GM23338 (cell line): ENCODE data around the gene ST6GALNAC3. TPM values are rescaled to one million over a fixed set of nuclear protein-coding genes. Genes with fewer than 3 reads are reported as not detected.

Experiments used
- ATAC-seq: fragments of 200-7000 bp; cut with Tn5 transposase; 3 replicates; pipeline ENCODE4 v1.9.1; 2020
- DNase-seq: peaks from one replicate; pipeline ENCODE4 v3.0.0-alpha.2; 2015; ENCODE audit warnings: low spot score
- H2AFZ ChIP-seq: fragments of 200-600 bp; sonication (generic); 2 replicates; pipeline ENCODE4 v1.8.0; 2016; ENCODE audit warnings: antibody characterized with exemption, mild to moderate bottlenecking, moderate library complexity
- H3F3A ChIP-seq: fragments of 200-600 bp; sonication (generic); replicated peaks from 2 replicates; pipeline ENCODE4 v1.8.0; 2017; ENCODE audit warnings: antibody characterized with exemption, mixed run types, low read depth
- H3K27ac ChIP-seq: fragments of 200-600 bp; sonication (generic); 2 replicates; pipeline ENCODE4 v1.6.1; 2016; ENCODE audit warnings: low read depth
- H3K27me3 ChIP-seq: fragments of 200-600 bp; sonication (generic); 2 replicates; pipeline ENCODE4 v1.8.0; 2016; ENCODE audit warnings: mild to moderate bottlenecking, mixed run types, moderate library complexity; ENCODE audit not compliant: insufficient read depth
- H3K36me3 ChIP-seq: fragments of 200-600 bp; sonication (generic); 2 replicates; pipeline ENCODE4 v1.8.0; 2016; ENCODE audit warnings: mild to moderate bottlenecking; ENCODE audit not compliant: insufficient read depth
- H3K4me1 ChIP-seq: fragments of 200-600 bp; sonication (generic); 2 replicates; pipeline ENCODE4 v1.8.0; 2016; ENCODE audit warnings: mild to moderate bottlenecking, moderate library complexity; ENCODE audit not compliant: insufficient read depth
- H3K4me2 ChIP-seq: fragments of 200-600 bp; sonication (generic); 2 replicates; pipeline ENCODE4 v1.7.1; 2017; ENCODE audit warnings: mixed run types
- H3K4me3 ChIP-seq: fragments of 200-600 bp; sonication (generic); 2 replicates; pipeline ENCODE4 v1.6.1; 2016; ENCODE audit warnings: mixed run types
- H3K79me2 ChIP-seq: fragments of 200-600 bp; sonication (generic); replicated peaks from 2 replicates; pipeline ENCODE4 v1.8.0; 2017; ENCODE audit warnings: mild to moderate bottlenecking; ENCODE audit not compliant: insufficient read depth
- H3K9me2 ChIP-seq: fragments of 200-600 bp; sonication (generic); 2 replicates; pipeline ENCODE4 v1.8.0; 2017; ENCODE audit not compliant: insufficient read depth
- H4K20me1 ChIP-seq: fragments of 200-600 bp; sonication (generic); replicated peaks from 2 replicates; pipeline ENCODE4 v1.8.0; 2017; ENCODE audit warnings: mild to moderate bottlenecking; ENCODE audit not compliant: insufficient read depth
- H3K27ac Mint-ChIP-seq: 2 replicates; pipeline ENCODE4 v1.8.0; 2020; ENCODE audit warnings: inconsistent platforms, mild to moderate bottlenecking, moderate library complexity, mixed read lengths
- H3K27me3 Mint-ChIP-seq: 3 replicates; pipeline ENCODE4 v1.8.0; 2022; ENCODE audit warnings: low read depth, mild to moderate bottlenecking, moderate library complexity, mixed read lengths, inconsistent platforms; ENCODE audit not compliant: insufficient read depth, poor library complexity
- H3K36me3 Mint-ChIP-seq: 3 replicates; pipeline ENCODE4 v1.8.0; 2021; ENCODE audit warnings: low read depth, mild to moderate bottlenecking, inconsistent platforms, moderate library complexity, mixed read lengths
- H3K4me1 Mint-ChIP-seq: 3 replicates; pipeline ENCODE4 v1.8.0; 2020; ENCODE audit warnings: mild to moderate bottlenecking, inconsistent platforms, mixed read lengths
- H3K4me3 Mint-ChIP-seq: 3 replicates; pipeline ENCODE4 v1.8.0; 2021; ENCODE audit warnings: moderate library complexity, mild to moderate bottlenecking, inconsistent platforms, mixed read lengths
- H3K9me3 Mint-ChIP-seq: 3 replicates; pipeline ENCODE4 v1.8.0; 2020; ENCODE audit warnings: moderate library complexity, mild to moderate bottlenecking, inconsistent platforms, mixed read lengths
- CREB1 ChIP-seq: fragments of 250-450 bp; sonication (Bioruptor Pico); IDR thresholded peaks from 2 replicates; pipeline ENCODE4 v1.5.0; 2020; ENCODE audit warnings: low read depth, mild to moderate bottlenecking, moderate library complexity
- EZH2 ChIP-seq: fragments of 200-600 bp; sonication (generic); IDR thresholded peaks from one replicate; pipeline ENCODE4 v1.8.0; 2017; ENCODE audit warnings: antibody characterized with exemption, mild to moderate bottlenecking, low read depth; ENCODE audit not compliant: unreplicated experiment
- EZH2phosphoT487 ChIP-seq: fragments of 200-600 bp; sonication (generic); IDR thresholded peaks from one replicate; pipeline ENCODE4 v1.8.1; 2018; ENCODE audit warnings: antibody characterized with exemption; ENCODE audit not compliant: unreplicated experiment
- JUNB ChIP-seq: IDR thresholded peaks from one replicate; pipeline ENCODE4 v1.6.1; 2016; ENCODE audit warnings: antibody characterized with exemption; ENCODE audit not compliant: unreplicated experiment
- NANOG ChIP-seq: IDR thresholded peaks from 2 replicates; pipeline ENCODE4 v1.6.1; 2016; ENCODE audit warnings: antibody characterized with exemption, borderline replicate concordance
- ZNF114 ChIP-seq: fragments of 250-450 bp; sonication (Bioruptor Pico); IDR thresholded peaks from 2 replicates; pipeline ENCODE4 v1.5.0; 2020; ENCODE audit warnings: mild to moderate bottlenecking, moderate library complexity
- ZNF331 ChIP-seq: fragments of 250-450 bp; sonication (Bioruptor Pico); IDR thresholded peaks from 2 replicates; pipeline ENCODE4 v1.5.0; 2020; ENCODE audit warnings: low read depth, mild to moderate bottlenecking, moderate library complexity
- polyA plus RNA-seq: library from polyadenylated mRNA; unstranded; fragments of >200 nt; fragmentation: Nextera tagmentation; extraction: Ambion mirVana; gene quantifications from 2 replicates; pipeline ENCODE4 v1.2.1, GENCODE V29; 2016
- total RNA-seq: library from RNA; depleted of rRNA; stranded (reverse); fragments of >200 nt; shearing (Covaris generic); gene quantifications from 2 replicates; pipeline ENCODE4 v1.2.3, GENCODE V29; 2014
- TF ChIP-seq, protein P1 (sequence below): IDR thresholded peaks from one replicate; pipeline ENCODE4 v1.6.1; 2018; ENCODE audit warnings: antibody characterized with exemption; ENCODE audit not compliant: unreplicated experiment
- TF ChIP-seq, protein P2 (sequence below): IDR thresholded peaks from 2 replicates; pipeline ENCODE4 v1.6.1; 2016; ENCODE audit warnings: antibody characterized with exemption
- TF ChIP-seq, protein P3 (sequence below), 2 experiments: fragments of 200-600 bp in 1 of 2; sonication (generic) in 1 of 2; conservative IDR thresholded peaks; 2 replicates each; pipeline versions ENCODE4 v1.5.1 to v1.6.1; 2016 to 2017; ENCODE audit warnings: antibody characterized with exemption in 2 of 2, low read depth in 2 of 2, mild to moderate bottlenecking in 2 of 2, moderate library complexity in 1 of 2

ST6GALNAC3 gene
- total and polyA plus RNA-seq, 2 experiments from 2014 or later = 4.7 to 11.6 TPM

DNA sequence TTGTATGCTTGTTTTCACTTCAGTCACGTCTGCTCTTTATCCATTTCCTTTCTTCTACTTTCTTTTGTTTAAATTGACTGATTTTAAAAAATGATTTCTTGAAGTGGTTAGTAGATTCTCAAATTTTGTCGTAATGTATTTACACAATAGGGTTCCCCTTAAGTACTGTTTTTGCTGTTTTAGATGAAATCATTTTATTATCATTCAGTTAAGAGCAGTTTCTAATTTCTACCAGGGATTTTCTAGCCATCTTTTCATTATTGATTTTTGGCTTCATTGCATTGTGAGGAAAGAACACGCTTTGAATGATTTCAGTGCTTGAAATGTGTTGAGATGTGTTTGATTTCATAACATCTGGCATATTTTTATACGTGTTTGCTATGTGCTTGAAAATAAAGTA, 27.0 kb downstream of the ST6GALNAC3 start:
- peaks cover 2% of the 10 kb centered on the region for H3K27me3 Mint-ChIP-seq
- no peak for ATAC-seq

More for the DNA sequence above, 27.0 kb downstream of the ST6GALNAC3 start:
- no peaks in the 10 kb centered on the region for H3K27me3 ChIP-seq
- H2AFZ ChIP-seq = no peak overlapping the region
- no peak overlapping the region for H3K27ac ChIP-seq
- H3K9me2 ChIP-seq = no peaks in the 10 kb centered on the region
- no peaks in the 10 kb centered on the region for H3K36me3 ChIP-seq
- H3K9me3 Mint-ChIP-seq = no peaks in the 10 kb centered on the region
- H3K4me3 Mint-ChIP-seq = no peak overlapping the region
- DNase-seq = no peak
- H3K4me3 ChIP-seq = no peak overlapping the region
- no peaks in the 10 kb centered on the region; the same call in 1 of the 2 replicates for H4K20me1 ChIP-seq
- peaks cover 53% of the 10 kb centered on the region for H3K4me1 Mint-ChIP-seq
- no peak overlapping the region for H3K4me2 ChIP-seq
- no peaks in the 10 kb centered on the region for H3F3A ChIP-seq
- H3K79me2 ChIP-seq = peaks cover 21% of the 10 kb centered on the region; the same call in 1 of the 2 replicates
- peaks cover 6% of the 10 kb centered on the region; the same call in 1 of the 3 replicates for H3K36me3 Mint-ChIP-seq
- H3K27ac Mint-ChIP-seq = no peak overlapping the region
- TF ChIP-seq, protein P1, sequence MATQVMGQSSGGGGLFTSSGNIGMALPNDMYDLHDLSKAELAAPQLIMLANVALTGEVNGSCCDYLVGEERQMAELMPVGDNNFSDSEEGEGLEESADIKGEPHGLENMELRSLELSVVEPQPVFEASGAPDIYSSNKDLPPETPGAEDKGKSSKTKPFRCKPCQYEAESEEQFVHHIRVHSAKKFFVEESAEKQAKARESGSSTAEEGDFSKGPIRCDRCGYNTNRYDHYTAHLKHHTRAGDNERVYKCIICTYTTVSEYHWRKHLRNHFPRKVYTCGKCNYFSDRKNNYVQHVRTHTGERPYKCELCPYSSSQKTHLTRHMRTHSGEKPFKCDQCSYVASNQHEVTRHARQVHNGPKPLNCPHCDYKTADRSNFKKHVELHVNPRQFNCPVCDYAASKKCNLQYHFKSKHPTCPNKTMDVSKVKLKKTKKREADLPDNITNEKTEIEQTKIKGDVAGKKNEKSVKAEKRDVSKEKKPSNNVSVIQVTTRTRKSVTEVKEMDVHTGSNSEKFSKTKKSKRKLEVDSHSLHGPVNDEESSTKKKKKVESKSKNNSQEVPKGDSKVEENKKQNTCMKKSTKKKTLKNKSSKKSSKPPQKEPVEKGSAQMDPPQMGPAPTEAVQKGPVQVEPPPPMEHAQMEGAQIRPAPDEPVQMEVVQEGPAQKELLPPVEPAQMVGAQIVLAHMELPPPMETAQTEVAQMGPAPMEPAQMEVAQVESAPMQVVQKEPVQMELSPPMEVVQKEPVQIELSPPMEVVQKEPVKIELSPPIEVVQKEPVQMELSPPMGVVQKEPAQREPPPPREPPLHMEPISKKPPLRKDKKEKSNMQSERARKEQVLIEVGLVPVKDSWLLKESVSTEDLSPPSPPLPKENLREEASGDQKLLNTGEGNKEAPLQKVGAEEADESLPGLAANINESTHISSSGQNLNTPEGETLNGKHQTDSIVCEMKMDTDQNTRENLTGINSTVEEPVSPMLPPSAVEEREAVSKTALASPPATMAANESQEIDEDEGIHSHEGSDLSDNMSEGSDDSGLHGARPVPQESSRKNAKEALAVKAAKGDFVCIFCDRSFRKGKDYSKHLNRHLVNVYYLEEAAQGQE = no peak
- TF ChIP-seq, protein P2, sequence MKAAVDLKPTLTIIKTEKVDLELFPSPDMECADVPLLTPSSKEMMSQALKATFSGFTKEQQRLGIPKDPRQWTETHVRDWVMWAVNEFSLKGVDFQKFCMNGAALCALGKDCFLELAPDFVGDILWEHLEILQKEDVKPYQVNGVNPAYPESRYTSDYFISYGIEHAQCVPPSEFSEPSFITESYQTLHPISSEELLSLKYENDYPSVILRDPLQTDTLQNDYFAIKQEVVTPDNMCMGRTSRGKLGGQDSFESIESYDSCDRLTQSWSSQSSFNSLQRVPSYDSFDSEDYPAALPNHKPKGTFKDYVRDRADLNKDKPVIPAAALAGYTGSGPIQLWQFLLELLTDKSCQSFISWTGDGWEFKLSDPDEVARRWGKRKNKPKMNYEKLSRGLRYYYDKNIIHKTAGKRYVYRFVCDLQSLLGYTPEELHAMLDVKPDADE = no peak
- TF ChIP-seq, protein P3, sequence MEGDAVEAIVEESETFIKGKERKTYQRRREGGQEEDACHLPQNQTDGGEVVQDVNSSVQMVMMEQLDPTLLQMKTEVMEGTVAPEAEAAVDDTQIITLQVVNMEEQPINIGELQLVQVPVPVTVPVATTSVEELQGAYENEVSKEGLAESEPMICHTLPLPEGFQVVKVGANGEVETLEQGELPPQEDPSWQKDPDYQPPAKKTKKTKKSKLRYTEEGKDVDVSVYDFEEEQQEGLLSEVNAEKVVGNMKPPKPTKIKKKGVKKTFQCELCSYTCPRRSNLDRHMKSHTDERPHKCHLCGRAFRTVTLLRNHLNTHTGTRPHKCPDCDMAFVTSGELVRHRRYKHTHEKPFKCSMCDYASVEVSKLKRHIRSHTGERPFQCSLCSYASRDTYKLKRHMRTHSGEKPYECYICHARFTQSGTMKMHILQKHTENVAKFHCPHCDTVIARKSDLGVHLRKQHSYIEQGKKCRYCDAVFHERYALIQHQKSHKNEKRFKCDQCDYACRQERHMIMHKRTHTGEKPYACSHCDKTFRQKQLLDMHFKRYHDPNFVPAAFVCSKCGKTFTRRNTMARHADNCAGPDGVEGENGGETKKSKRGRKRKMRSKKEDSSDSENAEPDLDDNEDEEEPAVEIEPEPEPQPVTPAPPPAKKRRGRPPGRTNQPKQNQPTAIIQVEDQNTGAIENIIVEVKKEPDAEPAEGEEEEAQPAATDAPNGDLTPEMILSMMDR (conservative IDR thresholded peaks at IDR 0.05; ENCODE audit: low read depth in 2 of 2) = no peak
- TF ChIP-seq CREB1 (no peak), NANOG (no peak), JUNB (no peak), EZH2phosphoT487 (no peak), EZH2 (no peak), ZNF331 (CRISPR knock-in tag) (no peak), ZNF114 (no peak)
- peaks cover 21% of the 10 kb centered on the region for H3K4me1 ChIP-seq
